Erythroblast (primary cell): ENCODE measurements around the gene SLC16A8.

Source experiments
- GATA1 ChIP-seq: IDR thresholded peaks from 2 replicates; pipeline ENCODE4 v1.6.1; 2011; ENCODE audit warnings: low read depth, mild to moderate bottlenecking, control low read depth, low read length, moderate library complexity
- POLR2A ChIP-seq: IDR thresholded peaks from 2 replicates; pipeline ENCODE4 v1.6.1; 2011; ENCODE audit warnings: mild to moderate bottlenecking, low read length

- no peak for TF ChIP-seq POLR2A
- no peak for TF ChIP-seq GATA1
These were observed 45.9 kb upstream of the SLC16A8 start for GRCh38 chr22:38129856-38130255.
